Liver (tissue), 9 donors: ENCODE measurements around the gene GDF11. TPM values are rescaled to one million over a fixed set of nuclear protein-coding genes. Genes with fewer than 3 reads are reported as not detected.

Experiments used
- DNase-seq: peaks from one replicate; pipeline ENCODE4 v3.0.0-alpha.2; 2017; ENCODE audit warnings: low spot score
- H3K27ac ChIP-seq, 2 donors: one replicate each; pipeline ENCODE4 v1.7.0; 2013; ENCODE audit warnings: inconsistent platforms in 2 of 2, low read length in 2 of 2, control low read depth in 1 of 2, low read depth in 1 of 2, mild to moderate bottlenecking in 1 of 2
- H3K27me3 ChIP-seq, 4 donors: one replicate each; pipeline versions ENCODE4 v1.6.1 to v1.7.0; 2013; ENCODE audit warnings: low read length in 3 of 4, inconsistent platforms in 1 of 4, mild to moderate bottlenecking in 1 of 4, moderate library complexity in 1 of 4; ENCODE audit not compliant: control insufficient read depth in 4 of 4, insufficient read depth in 4 of 4
- H3K36me3 ChIP-seq, 4 donors: one replicate each; pipeline versions ENCODE4 v1.6.1 to v1.7.0; 2013; ENCODE audit warnings: low read length in 3 of 4, mild to moderate bottlenecking in 3 of 4, low read depth in 1 of 4, moderate library complexity in 1 of 4; ENCODE audit not compliant: control insufficient read depth in 4 of 4, insufficient read depth in 3 of 4
- H3K4me1 ChIP-seq, 4 donors: one replicate each; pipeline versions ENCODE4 v1.6.1 to v1.7.0; 2013; ENCODE audit warnings: low read length in 3 of 4, mild to moderate bottlenecking in 3 of 4, moderate library complexity in 1 of 4; ENCODE audit not compliant: control insufficient read depth in 4 of 4, insufficient read depth in 4 of 4
- H3K4me3 ChIP-seq, 3 donors: one replicate each; pipeline versions ENCODE4 v1.6.1 to v1.7.0; 2013; ENCODE audit warnings: low read length in 3 of 3, control low read depth in 1 of 3, low read depth in 1 of 3, mild to moderate bottlenecking in 1 of 3
- H3K9ac ChIP-seq, 2 donors: one replicate each; pipeline ENCODE4 v1.7.0; 2013; ENCODE audit warnings: low read length in 2 of 2, mild to moderate bottlenecking in 2 of 2, moderate library complexity in 2 of 2, control low read depth in 1 of 2, low read depth in 1 of 2
- H3K9me3 ChIP-seq, 4 donors: one replicate each; pipeline versions ENCODE4 v1.6.1 to v1.7.0; 2013; ENCODE audit warnings: low read length in 3 of 4; ENCODE audit not compliant: control insufficient read depth in 4 of 4
- FOXA2 ChIP-seq: IDR thresholded peaks from 2 replicates; pipeline ENCODE4 v1.6.1; 2016; ENCODE audit warnings: antibody characterized with exemption
- GABPA ChIP-seq, 2 donors: IDR thresholded peaks in 1 of 2; conservative IDR thresholded peaks in 1 of 2; 2 replicates each; pipeline ENCODE4 v1.6.1; 2016; ENCODE audit warnings: antibody characterized with exemption in 2 of 2, mild to moderate bottlenecking in 1 of 2, moderate library complexity in 1 of 2
- HNF4A ChIP-seq, 2 donors: conservative IDR thresholded peaks; 2 replicates each; pipeline ENCODE4 v1.6.1; 2016; ENCODE audit warnings: antibody characterized with exemption in 2 of 2, mild to moderate bottlenecking in 2 of 2
- HNF4G ChIP-seq: IDR thresholded peaks from 2 replicates; pipeline ENCODE4 v1.6.1; 2016; ENCODE audit warnings: antibody characterized with exemption
- JUND ChIP-seq, 2 donors: IDR thresholded peaks; 2 replicates each; pipeline ENCODE4 v1.6.1; 2016; ENCODE audit warnings: antibody characterized with exemption in 2 of 2
- MAX ChIP-seq: IDR thresholded peaks from 2 replicates; pipeline ENCODE4 v1.6.1; 2016; ENCODE audit warnings: antibody characterized with exemption
- NR2F2 ChIP-seq: IDR thresholded peaks from 2 replicates; pipeline ENCODE4 v1.6.1; 2016; ENCODE audit warnings: antibody characterized with exemption
- RAD21 ChIP-seq, 2 donors: IDR thresholded peaks; 2 replicates each; pipeline ENCODE4 v1.6.1; 2016; ENCODE audit warnings: antibody characterized with exemption in 2 of 2, mild to moderate bottlenecking in 2 of 2
- SP1 ChIP-seq: IDR thresholded peaks from 2 replicates; pipeline ENCODE4 v1.6.1; 2018; ENCODE audit warnings: antibody characterized with exemption, mild to moderate bottlenecking
- TAF1 ChIP-seq: conservative IDR thresholded peaks from 2 replicates; pipeline ENCODE4 v1.6.1; 2016; ENCODE audit warnings: antibody characterized with exemption, mild to moderate bottlenecking
- ZBTB33 ChIP-seq: IDR thresholded peaks from 2 replicates; pipeline ENCODE4 v1.6.1; 2016; ENCODE audit warnings: antibody characterized with exemption
- WGBS: extraction: QIAGEN DNeasy Blood & Tissue Kit; methylation state at CpG from one replicate; pipeline ENCODE4 v1.1.7; 2013; 5-methylcytosine and 5-hydroxymethylcytosine counted together
- polyA plus RNA-seq, 2 donors: library from polyadenylated mRNA; stranded (reverse) in 1 of 2; unstranded in 1 of 2; fragments of 200-250 nt in 1 of 2; fragments of >200 nt in 1 of 2; fragmentation: Nextera tagmentation in 1 of 2; extraction: Ambion mirVana in 1 of 2; gene quantifications; one replicate each; pipeline versions ENCODE4 v1.2.1 to v1.2.3, GENCODE V29; 2013 to 2015
- total RNA-seq, 2 donors: library from RNA; depleted of rRNA; stranded (reverse); fragments of >200 nt; gene quantifications; one replicate each; pipeline ENCODE4 v1.2.3, GENCODE V29; 2014
- TF ChIP-seq, protein P1 (sequence below): IDR thresholded peaks from 2 replicates; pipeline ENCODE4 v1.6.1; 2016; ENCODE audit warnings: antibody characterized with exemption
- donor health status: healthy.
- donor health status: healthy.
- donor health status: healthy.
- donor health status: healthy.
- donor health status: healthy.

The GDF11 gene
- total and polyA plus RNA-seq, 4 donors: 0.40 to 5.0 (median 0.70) TPM

- H3K9ac ChIP-seq: no peak overlapping the region
- H3K4me1 ChIP-seq: no peaks in the 10 kb centered on the region
- no peaks in the 10 kb centered on the region for H3K9me3 ChIP-seq
- H3K4me3 ChIP-seq: no peak overlapping the region
- H3K27me3 ChIP-seq: no peaks in the 10 kb centered on the region
- H3K27ac ChIP-seq: no peak overlapping the region
- H3K36me3 ChIP-seq: no peaks in the 10 kb centered on the region
- WGBS: 91% methylated on average over 6 of the region's 6 CpGs
- TF ChIP-seq HNF4A (conservative IDR thresholded peaks at IDR 0.05) (no peak), JUND (IDR thresholded peaks at IDR 0.05) (no peak)
- DNase-seq: no peak
Measured at GRCh38 chr12:55696141-55696540, 46.8 kb upstream of the GDF11 start.

DNA sequence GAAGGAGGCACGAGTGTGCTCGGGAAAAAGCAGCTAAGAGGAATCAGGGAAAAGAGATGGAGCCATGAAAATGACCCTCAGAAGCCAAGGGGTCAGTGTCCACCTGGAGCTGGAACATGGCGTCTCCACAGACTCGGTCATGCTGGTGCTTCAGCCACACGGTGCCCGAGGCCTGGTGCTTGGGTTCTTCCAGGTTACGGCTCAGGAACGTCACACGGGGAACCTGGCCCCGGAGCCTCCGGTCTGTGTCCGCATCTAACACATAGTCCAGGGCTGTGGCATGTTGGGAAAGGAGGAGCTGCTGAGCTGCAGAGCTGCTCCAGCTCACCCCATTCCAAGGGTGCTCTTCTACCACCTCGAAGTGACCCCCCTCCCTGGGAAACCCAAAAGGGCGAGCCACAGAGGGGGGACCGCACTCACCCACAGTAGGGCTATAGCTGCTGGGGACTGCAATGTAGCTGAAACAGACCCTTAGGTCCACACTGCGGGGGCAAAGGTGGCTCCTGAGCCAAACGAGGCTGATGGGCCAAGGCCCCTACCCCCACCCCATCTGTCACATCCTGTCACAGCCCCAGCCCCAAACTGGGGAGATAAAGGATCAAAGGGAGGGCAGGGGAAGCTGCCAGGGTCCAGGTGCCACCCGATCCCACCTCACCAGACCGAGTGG lies 46.0 kb upstream of the GDF11 start:
- Histone ChIP-seq H3K27me3 (no peaks in the 10 kb centered on the region), H3K4me3 (no peak overlapping the region), H3K9ac (no peak overlapping the region), H3K36me3 (no peaks in the 10 kb centered on the region), H3K9me3 (no peaks in the 10 kb centered on the region), H3K27ac (no peak overlapping the region), H3K4me1 (no peaks in the 10 kb centered on the region)
- no peak for TF ChIP-seq FOXA2
- no peak for TF ChIP-seq GABPA (IDR thresholded peaks at IDR 0.05 in 1 of 2, conservative IDR thresholded peaks at IDR 0.05 in 1 of 2)
- TF ChIP-seq ZBTB33: no peak
- TF ChIP-seq TAF1: no peak
- 89% methylated on average over 19 of the region's 19 CpGs for WGBS
- DNase-seq: no peak

DNA sequence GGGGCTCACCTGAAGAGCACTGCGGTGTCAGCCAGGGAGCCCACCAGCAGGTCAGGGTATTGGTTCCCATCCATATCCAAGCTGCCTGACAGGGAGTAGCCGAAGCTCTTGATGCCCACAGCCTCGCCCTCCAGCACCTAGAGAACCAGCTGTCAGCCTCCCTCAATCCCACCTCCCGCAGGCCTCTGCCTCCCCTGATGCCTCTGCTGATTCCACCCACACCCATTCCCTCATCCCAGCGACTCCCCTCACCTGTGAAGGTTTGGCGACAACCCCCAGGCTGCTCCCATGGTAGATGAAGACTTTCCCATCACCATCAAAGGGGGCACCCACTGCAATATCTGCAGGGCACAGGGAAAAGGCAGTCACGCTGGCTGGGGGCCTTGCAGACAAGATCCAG lies 45.2 kb upstream of the GDF11 start:
- H3K27me3 ChIP-seq: no peaks in the 10 kb centered on the region

DNA sequence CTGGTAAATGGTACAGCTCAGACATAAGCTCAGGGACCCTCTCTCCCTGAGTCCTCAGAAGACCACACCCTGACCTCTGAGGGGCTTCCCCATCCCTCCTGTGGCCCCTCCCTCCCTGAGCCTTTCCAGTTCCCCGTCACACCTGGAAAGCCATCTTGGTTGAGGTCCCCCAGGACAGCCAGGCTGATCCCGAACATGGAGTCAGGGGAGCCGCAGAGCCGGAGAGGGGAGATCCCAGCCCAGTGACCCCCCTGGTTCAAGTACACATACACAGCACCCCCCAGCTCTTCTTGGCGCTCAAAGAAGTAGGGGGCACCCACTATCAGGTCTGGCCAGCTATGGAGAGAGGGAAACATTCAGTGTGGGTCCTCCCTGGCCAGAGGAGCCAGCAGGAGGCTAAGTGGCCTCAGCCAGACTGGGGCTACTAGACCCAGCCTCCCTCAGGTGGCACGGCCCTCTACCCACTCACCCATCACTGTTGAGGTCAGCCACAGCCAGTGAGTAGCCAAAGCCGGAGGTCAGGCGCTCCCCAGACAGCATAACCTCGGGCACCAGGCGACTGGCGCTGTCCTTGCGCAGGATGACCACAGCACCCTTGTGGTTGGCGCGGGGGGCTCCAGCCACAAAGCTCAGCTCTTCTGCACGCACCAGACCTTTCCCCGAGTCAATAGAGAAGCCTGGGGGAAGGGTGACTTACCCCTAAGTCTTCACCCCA lies 44.5 kb upstream of the GDF11 start:
- no peak for DNase-seq

More for the DNA sequence above, 45.2 kb upstream of the GDF11 start:
- Histone ChIP-seq H3K4me1 (no peaks in the 10 kb centered on the region), H3K9ac (no peak overlapping the region), H3K27ac (no peak overlapping the region), H3K9me3 (no peaks in the 10 kb centered on the region), H3K36me3 (no peaks in the 10 kb centered on the region), H3K4me3 (no peak overlapping the region)
- DNase-seq: no peak
- no peak for TF ChIP-seq GABPA (IDR thresholded peaks at IDR 0.05 in 1 of 2, conservative IDR thresholded peaks at IDR 0.05 in 1 of 2)
- WGBS: 90% methylated on average over 7 of the region's 7 CpGs

More for the DNA sequence above, 44.5 kb upstream of the GDF11 start:
- H3K27me3 ChIP-seq: no peaks in the 10 kb centered on the region
- H3K36me3 ChIP-seq: no peaks in the 10 kb centered on the region
- no peak overlapping the region for H3K27ac ChIP-seq
- 95% methylated on average over 16 of the region's 16 CpGs for WGBS
- TF ChIP-seq FOXA2 (no peak), MAX (no peak), ZBTB33 (no peak), NR2F2 (no peak), SP1 (no peak), RAD21 (IDR thresholded peaks at IDR 0.05) (no peak), HNF4G (no peak)
- TF ChIP-seq, protein P1, sequence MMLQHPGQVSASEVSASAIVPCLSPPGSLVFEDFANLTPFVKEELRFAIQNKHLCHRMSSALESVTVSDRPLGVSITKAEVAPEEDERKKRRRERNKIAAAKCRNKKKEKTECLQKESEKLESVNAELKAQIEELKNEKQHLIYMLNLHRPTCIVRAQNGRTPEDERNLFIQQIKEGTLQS: no peak
- H3K9me3 ChIP-seq: no peaks in the 10 kb centered on the region
- H3K4me1 ChIP-seq: no peaks in the 10 kb centered on the region
- no peak overlapping the region for H3K9ac ChIP-seq
- H3K4me3 ChIP-seq: no peak overlapping the region
